Measurements from ENCODE around the gene ZNF225.

DNA sequence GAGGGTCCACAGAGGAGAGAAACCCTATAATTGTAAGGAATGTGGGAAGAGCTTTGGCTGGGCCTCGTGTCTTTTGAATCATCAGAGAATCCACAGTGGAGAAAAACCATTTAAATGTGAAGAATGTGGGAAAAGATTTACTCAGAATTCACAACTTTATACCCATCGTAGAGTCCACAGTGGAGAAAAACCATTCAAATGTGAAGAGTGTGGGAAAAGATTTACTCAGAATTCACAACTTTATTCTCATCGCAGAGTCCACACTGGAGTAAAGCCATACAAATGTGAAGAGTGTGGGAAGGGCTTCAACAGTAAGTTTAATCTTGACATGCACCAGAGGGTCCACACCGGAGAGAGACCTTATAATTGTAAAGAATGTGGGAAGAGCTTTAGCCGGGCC is 18.8 kb downstream of the ZNF225 start:
- no peak for TF ChIP-seq ZNF776 (tag by site-specific recombination; IDR thresholded peaks at IDR 0.05; ENCODE audit: borderline replicate concordance)
- TF ChIP-seq ZNF157 (tag by site-specific recombination; IDR thresholded peaks at IDR 0.05), result no peak
- TF ChIP-seq MEIS1 (CRISPR knock-in tag; IDR thresholded peaks at IDR 0.05; ENCODE audit: borderline replicate concordance), result no peak

Measured in HEK293 (cell line).